ENCODE data around the gene SMLR1.
A peak's percentile ranks its signal among the peaks of the same experiment; 100 is the strongest.
"Not testable (repeated sequence)": the region's sequence is repeated elsewhere in the genome, so short reads cannot be mapped to it uniquely, and the experiment has no call there.

The SMLR1 gene

GRCh38 chr6:130827247-130828149, at the start of gene SMLR1:
Gene SMLR1, plus strand, starts transcription at chr6:130827406. Its CDS starts 8 bp downstream, at chr6:130827414.
- no peak for DNase-seq

- peak; percentile 53 for DNase-seq
These were observed 48.1 kb upstream of the SMLR1 start for GRCh38 chr6:130778946-130779657.

GRCh38 chr6:130779658-130780033, 47.6 kb upstream of the SMLR1 start:
- DNase-seq, result no peak

- DNase-seq, result no peak
These were observed 47.1 kb upstream of the SMLR1 start for GRCh38 chr6:130780122-130780521.

- no peak for DNase-seq
These were observed 45.6 kb upstream of the SMLR1 start for GRCh38 chr6:130781557-130781956.

- no peak for DNase-seq
These were observed 43.6 kb upstream of the SMLR1 start for GRCh38 chr6:130783416-130784107.

GRCh38 chr6:130787726-130788500, 39.3 kb upstream of the SMLR1 start:
- no peak for DNase-seq

- DNase-seq, result no peak
These were observed 38.3 kb upstream of the SMLR1 start for GRCh38 chr6:130788954-130789353.

GRCh38 chr6:130794010-130794697, 33.1 kb upstream of the SMLR1 start:
- no peak for DNase-seq

GRCh38 chr6:130794738-130795137, 32.5 kb upstream of the SMLR1 start:
- DNase-seq, result no peak

- DNase-seq, result peak; percentile 33
These were observed 30.8 kb upstream of the SMLR1 start for GRCh38 chr6:130796313-130796905.

GRCh38 chr6:130797061-130797460, 30.1 kb upstream of the SMLR1 start:
- no peak for DNase-seq

- not testable (repeated sequence) for DNase-seq
These were observed 25.8 kb upstream of the SMLR1 start for GRCh38 chr6:130801368-130801767.

GRCh38 chr6:130810307-130811030, 16.7 kb upstream of the SMLR1 start:
- DNase-seq, result no peak

- DNase-seq, result no peak
These were observed 15.3 kb upstream of the SMLR1 start for GRCh38 chr6:130811932-130812331.

- DNase-seq, result no peak
These were observed 12.7 kb upstream of the SMLR1 start for GRCh38 chr6:130814506-130814905.

- DNase-seq, result no peak
These were observed 11.8 kb upstream of the SMLR1 start for GRCh38 chr6:130815200-130816071.

GRCh38 chr6:130822736-130823135, 4.5 kb upstream of the SMLR1 start:
- DNase-seq, result no peak

GRCh38 chr6:130824978-130825694, 2.1 kb upstream of the SMLR1 start:
- no peak for DNase-seq
